Dendritic cell treated with granulocyte-macrophage colony-stimulating factor and Interleukin-4, amounts not matched to agents 40 ng/mL and 50 ng/mL, for 4 days (primary cell): ENCODE results near the gene GMDS.

Experiments
- H3K27ac Mint-ChIP-seq: one replicate; pipeline ENCODE4 v1.8.0; 2022; ENCODE audit warnings: mild to moderate bottlenecking, mixed read lengths
- H3K27me3 Mint-ChIP-seq: one replicate; pipeline ENCODE4 v1.8.0; 2022; ENCODE audit warnings: mild to moderate bottlenecking, mixed read lengths
- H3K36me3 Mint-ChIP-seq: one replicate; pipeline ENCODE4 v1.8.0; 2022; ENCODE audit warnings: low read depth, mixed read lengths
- H3K4me1 Mint-ChIP-seq: one replicate; pipeline ENCODE4 v1.8.0; 2022; ENCODE audit warnings: low read depth, mixed read lengths
- H3K4me3 Mint-ChIP-seq: one replicate; pipeline ENCODE4 v1.8.0; 2022; ENCODE audit warnings: mild to moderate bottlenecking, moderate library complexity, mixed read lengths
- H3K9me3 Mint-ChIP-seq: one replicate; pipeline ENCODE4 v1.8.0; 2022; ENCODE audit warnings: mixed read lengths
- intact Hi-C: fragments of 100-400 bp; cut with micrococcal nuclease; formaldehyde crosslinking; loops from one replicate; pipeline ENCODE4 v1.15.0; 2022

GMDS gene

GRCh38 chr6:1623769-1624057 lies 621.7 kb downstream of the GMDS start:
- Mint-ChIP-seq H3K4me3 (no peak overlapping the region), H3K27ac (no peak overlapping the region)

GRCh38 chr6:1622851-1623768 lies 622.3 kb downstream of the GMDS start:
- Mint-ChIP-seq H3K4me3 (no peak overlapping the region), H3K9me3 (no peaks in the 10 kb centered on the region), H3K36me3 (no peaks in the 10 kb centered on the region), H3K27me3 (peaks cover 94% of the 10 kb centered on the region), H3K4me1 (peaks cover 20% of the 10 kb centered on the region), H3K27ac (no peak overlapping the region)
- intact Hi-C loops: no loop called here

More at GRCh38 chr6:1623769-1624057, 621.7 kb downstream of the GMDS start:
- intact Hi-C loops: no loop called here
- H3K36me3 Mint-ChIP-seq: no peaks in the 10 kb centered on the region
- H3K27me3 Mint-ChIP-seq: peaks cover 94% of the 10 kb centered on the region
- H3K9me3 Mint-ChIP-seq: no peaks in the 10 kb centered on the region
- peaks cover 20% of the 10 kb centered on the region for H3K4me1 Mint-ChIP-seq

DNA sequence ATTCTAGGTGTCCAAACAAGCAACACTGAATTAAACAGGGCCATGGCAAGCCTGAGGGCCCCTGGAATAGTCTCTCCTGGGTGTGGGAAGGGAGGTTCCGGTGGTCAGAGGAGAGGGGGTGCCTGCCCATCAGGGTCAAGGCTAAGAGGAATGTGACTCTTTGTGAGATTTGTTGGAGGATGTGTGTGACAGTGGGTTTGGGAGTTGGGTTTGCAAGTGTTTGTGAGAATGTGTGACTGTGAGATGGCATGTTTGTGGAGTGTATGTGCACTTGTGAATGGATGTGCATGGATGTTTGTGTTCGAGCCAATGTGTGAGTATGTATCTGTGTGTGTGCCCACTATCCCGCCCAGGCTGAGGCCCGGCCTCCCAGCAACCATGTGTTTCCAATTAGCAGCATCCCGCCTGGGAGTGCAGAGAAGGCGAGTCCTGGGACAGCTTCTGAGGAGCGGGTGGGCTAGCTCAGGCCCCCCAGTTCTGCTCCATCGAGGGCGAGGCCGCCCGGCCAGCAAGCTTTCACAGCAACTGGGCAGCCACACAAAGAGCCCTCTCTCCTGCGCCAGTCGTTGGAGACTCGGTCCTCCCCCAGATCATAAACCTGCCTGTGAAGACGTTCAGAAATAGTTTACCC lies 623.1 kb downstream of the GMDS start:
- Mint-ChIP-seq H3K27ac (no peak overlapping the region), H3K36me3 (no peaks in the 10 kb centered on the region), H3K4me1 (peaks cover 20% of the 10 kb centered on the region), H3K4me3 (no peak overlapping the region), H3K27me3 (peaks cover 97% of the 10 kb centered on the region), H3K9me3 (no peaks in the 10 kb centered on the region)
- intact Hi-C loops: no loop called here

- intact Hi-C loops: no loop called here
- peaks cover 97% of the 10 kb centered on the region for H3K27me3 Mint-ChIP-seq
- peaks cover 20% of the 10 kb centered on the region for H3K4me1 Mint-ChIP-seq
- H3K36me3 Mint-ChIP-seq: no peaks in the 10 kb centered on the region
- H3K9me3 Mint-ChIP-seq: no peaks in the 10 kb centered on the region
- H3K4me3 Mint-ChIP-seq: no peak overlapping the region
- no peak overlapping the region for H3K27ac Mint-ChIP-seq
Observed at GRCh38 chr6:1621070-1621701, 624.2 kb downstream of the GMDS start.

DNA sequence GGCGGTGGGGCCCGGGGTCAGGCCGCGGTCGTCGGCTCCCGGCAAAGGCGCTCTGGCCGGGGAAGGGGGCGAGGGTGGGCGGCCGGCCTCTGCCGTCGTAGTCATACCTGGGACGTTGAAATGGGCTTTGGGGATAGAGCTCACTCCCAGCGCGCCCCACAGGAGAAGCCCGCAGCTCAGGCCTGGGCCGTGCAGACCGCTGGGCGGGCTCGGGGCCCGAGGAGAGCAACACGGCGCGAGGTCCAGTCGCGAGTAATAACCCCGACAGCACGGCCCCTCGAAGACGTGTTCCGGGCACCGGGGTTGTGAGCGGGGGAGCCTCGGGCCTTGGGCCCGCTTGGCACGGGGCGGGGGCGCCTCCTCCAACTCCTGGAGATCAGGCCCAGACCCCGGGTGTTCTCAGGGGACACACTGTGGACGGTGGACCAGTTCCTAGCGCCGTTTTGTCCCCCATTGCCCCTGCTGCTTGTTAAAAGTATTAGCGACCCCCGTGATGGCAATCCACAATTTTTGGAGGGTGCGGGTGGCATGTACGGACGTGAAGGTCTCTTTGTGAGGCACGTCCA lies 624.8 kb downstream of the GMDS start:
- Mint-ChIP-seq H3K36me3 (no peaks in the 10 kb centered on the region), H3K4me3 (no peak overlapping the region), H3K27me3 (peaks cover 97% of the 10 kb centered on the region), H3K4me1 (peaks cover 18% of the 10 kb centered on the region), H3K27ac (no peak overlapping the region), H3K9me3 (no peaks in the 10 kb centered on the region)
- intact Hi-C loops: no loop called here

GRCh38 chr6:1619673-1620503 lies 625.5 kb downstream of the GMDS start:
- Mint-ChIP-seq H3K27me3 (peaks cover 96% of the 10 kb centered on the region), H3K4me3 (peak overlapping the region; percentile 67), H3K9me3 (no peaks in the 10 kb centered on the region), H3K27ac (peak overlapping the region; percentile 50), H3K36me3 (no peaks in the 10 kb centered on the region), H3K4me1 (peaks cover 11% of the 10 kb centered on the region)
- intact Hi-C loops: no loop called here

DNA sequence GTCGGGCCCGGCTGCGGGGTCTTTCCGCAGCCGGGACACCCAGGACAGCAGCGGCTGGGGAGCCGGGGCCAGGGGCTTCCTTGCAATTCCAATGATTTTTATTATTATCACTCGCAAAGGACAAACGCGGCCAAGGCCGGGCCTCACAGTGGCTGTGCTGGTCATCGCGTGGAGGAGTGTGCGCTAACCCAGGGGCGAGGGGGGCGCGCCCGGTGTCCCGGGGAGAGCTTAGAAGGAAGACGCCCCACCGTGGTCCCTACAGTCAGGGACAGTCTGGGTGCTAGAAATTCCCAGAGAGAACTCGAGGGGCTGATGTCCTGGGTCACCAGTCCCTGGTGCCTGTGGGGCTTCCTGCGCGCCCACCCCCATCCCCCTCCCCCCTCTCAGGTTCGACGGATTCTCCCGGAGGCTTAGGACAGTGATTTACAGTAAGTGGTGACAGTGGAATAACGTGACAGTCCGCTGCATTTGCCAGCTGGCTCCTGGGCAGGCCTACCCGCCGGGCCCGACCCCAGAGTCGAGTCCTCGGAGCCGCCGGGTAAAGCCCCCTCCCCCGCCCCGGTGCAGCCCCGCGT lies 626.2 kb downstream of the GMDS start:
- Mint-ChIP-seq H3K36me3 (no peaks in the 10 kb centered on the region), H3K27me3 (peaks cover 95% of the 10 kb centered on the region), H3K4me3 (no peak overlapping the region), H3K27ac (peak overlapping the region; percentile 50), H3K9me3 (no peaks in the 10 kb centered on the region), H3K4me1 (peaks cover 11% of the 10 kb centered on the region)
- intact Hi-C loops: no loop called here

DNA sequence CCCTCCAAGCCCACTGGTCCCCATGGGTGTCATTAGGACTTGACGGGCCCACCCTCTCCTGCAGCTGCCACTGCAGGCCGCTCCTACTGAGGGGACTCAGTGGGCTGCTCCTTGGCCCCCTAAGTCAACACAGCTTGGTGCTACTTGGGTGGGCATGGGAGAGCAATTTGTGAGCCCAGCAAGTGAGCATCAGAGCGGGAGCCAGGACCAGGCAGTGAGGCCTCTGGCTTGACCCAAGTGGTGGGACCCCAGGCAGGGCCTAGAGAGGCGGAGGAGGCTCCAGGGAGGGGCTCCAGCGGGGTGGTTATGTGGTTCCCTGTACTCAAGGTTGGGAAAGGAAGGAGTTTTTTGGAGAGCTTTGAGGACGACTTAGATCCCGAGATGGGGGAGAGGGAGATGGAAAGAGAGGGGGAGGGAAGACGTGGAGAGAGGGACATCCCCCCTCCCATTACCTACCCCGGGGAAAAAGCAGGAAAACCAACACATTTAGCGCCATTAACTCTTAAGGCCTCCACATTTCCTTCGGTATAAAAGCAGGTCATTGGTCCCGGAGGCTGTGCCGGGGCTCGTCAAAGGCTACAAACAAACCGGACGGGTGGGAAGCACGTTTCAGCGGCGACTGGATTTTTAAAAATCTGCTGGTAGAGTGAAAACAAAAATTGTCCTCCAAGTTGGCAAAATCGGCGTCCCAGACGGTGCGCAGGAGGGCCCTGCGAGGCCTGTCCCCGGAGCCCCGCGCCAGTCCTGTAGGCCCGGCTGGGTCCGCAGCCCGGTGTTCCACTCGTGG lies 626.9 kb downstream of the GMDS start:
- H3K4me1 Mint-ChIP-seq: peaks cover 11% of the 10 kb centered on the region
- peaks cover 95% of the 10 kb centered on the region for H3K27me3 Mint-ChIP-seq
- intact Hi-C loops: no loop called here
- H3K4me3 Mint-ChIP-seq: no peak overlapping the region
- no peaks in the 10 kb centered on the region for H3K36me3 Mint-ChIP-seq
- H3K9me3 Mint-ChIP-seq: no peaks in the 10 kb centered on the region
- no peak overlapping the region for H3K27ac Mint-ChIP-seq

DNA sequence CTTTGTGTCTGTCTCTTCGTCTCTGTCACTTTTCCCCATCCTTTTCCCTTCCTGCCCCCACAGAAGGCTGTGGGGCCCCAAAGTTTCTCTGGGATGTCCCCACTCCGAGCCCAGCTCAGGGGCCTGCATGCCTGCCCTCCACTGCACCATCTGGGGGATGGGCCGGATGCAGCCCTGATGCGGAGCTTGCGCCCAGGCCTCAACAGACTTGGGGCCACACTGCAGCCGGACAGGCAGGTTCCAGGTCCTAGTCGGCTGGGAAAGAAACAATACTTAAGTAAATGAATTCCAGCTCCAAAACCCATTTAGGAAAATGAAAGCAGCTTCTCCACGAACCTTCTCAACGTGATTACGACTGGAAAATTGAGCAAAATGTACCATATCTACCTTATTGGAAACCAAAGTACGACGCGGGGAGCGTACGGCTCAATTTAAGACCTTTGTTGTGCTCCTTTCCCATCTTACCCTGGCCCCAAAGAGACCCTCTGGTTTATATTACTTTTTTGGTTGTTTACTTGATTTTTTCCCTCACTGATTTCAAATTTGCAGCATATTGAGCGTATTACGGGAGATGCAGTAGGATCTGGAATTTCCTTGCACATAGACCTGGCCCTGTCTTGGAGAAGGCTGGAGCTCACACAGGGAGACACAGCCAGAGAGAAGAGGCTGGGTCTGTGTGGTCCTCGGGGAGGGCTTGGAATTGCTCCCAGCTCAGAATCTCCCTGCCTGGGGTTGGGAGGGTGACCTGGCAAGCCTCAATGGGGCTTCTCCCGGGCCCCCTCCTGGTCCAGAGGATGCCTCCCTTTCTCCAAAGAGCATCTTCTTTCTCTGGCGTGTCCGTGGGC lies 627.7 kb downstream of the GMDS start:
- peaks cover 11% of the 10 kb centered on the region for H3K4me1 Mint-ChIP-seq
- no peaks in the 10 kb centered on the region for H3K9me3 Mint-ChIP-seq
- intact Hi-C loops: no loop called here
- no peak overlapping the region for H3K27ac Mint-ChIP-seq
- H3K4me3 Mint-ChIP-seq: no peak overlapping the region
- H3K36me3 Mint-ChIP-seq: no peaks in the 10 kb centered on the region
- peaks cover 90% of the 10 kb centered on the region for H3K27me3 Mint-ChIP-seq

DNA sequence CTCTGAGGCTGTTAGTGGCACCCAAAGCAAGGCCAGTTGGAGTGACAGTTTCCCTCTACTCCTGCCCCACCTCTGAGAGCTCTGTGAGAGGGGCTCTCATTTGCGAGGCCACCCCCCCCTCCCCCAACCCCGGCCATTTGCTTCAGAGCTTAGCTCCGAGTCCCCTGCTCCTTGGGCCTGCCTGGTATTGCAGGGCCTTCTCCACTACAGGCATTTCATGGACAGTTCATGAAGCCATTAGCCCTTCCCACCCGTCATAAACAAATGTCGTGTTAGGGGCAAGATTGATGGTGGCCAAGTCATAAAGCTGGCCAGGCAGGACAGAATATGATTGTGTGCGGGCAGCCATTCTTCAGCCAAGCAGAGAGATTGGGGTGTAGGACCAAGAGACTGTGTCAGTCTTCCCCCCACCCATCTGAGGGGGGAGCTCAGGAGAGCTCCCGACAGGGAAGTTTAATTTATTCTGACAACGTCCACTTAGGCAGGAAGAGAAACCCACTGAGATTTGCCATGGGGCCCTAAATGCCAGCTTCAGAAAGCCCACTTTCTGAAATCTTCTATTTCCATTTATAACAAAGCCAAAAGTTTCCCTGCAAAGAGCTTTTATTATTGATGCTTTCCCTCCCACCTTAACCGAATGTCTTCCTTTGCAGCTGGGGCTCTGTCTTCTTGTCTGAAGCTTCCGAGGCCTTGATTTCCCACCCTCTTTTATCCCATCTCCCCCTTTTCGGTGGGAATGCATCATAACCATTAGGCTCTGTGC lies 628.5 kb downstream of the GMDS start:
- peaks cover 90% of the 10 kb centered on the region for H3K27me3 Mint-ChIP-seq

GRCh38 chr6:1615853-1616420 lies 629.5 kb downstream of the GMDS start:
- H3K27ac Mint-ChIP-seq: no peak overlapping the region
- no peaks in the 10 kb centered on the region for H3K36me3 Mint-ChIP-seq
- intact Hi-C loops: no loop called here
- H3K9me3 Mint-ChIP-seq: no peaks in the 10 kb centered on the region
- H3K4me3 Mint-ChIP-seq: no peak overlapping the region
- peaks cover 20% of the 10 kb centered on the region for H3K4me1 Mint-ChIP-seq
- peaks cover 83% of the 10 kb centered on the region for H3K27me3 Mint-ChIP-seq

More for the DNA sequence above, 628.5 kb downstream of the GMDS start:
- Mint-ChIP-seq H3K9me3 (no peaks in the 10 kb centered on the region), H3K4me3 (no peak overlapping the region), H3K27ac (no peak overlapping the region), H3K4me1 (peaks cover 18% of the 10 kb centered on the region), H3K36me3 (no peaks in the 10 kb centered on the region)
- intact Hi-C loops: no loop called here
